IMR-90 (cell line): Measurements from ENCODE around the gene RAB4B. TPM values are rescaled to one million over a fixed set of nuclear protein-coding genes. Genes with fewer than 3 reads are reported as not detected.
"Not testable (repeated sequence)": the region's sequence is repeated elsewhere in the genome, so short reads cannot be mapped to it uniquely, and the experiment has no call there.

Experiments used
- ATAC-seq: fragments of 200-7000 bp; cut with Tn5 transposase; 2 replicates; pipeline ENCODE4 v1.9.1; 2020; ENCODE audit warnings: low read depth, mild to moderate bottlenecking, moderate library complexity
- BruUV-seq: library from RNA; stranded (reverse); fragments of 400-500 nt; replicated peaks from 2 replicates; lab custom pipeline; 2021; lab: Mats Ljungman, UMichigan
- CTCF ChIA-PET: fragments of 300-600 bp; formaldehyde crosslinking; extraction: SDS; loops from one replicate; lab custom pipeline; 2021; ENCODE audit warnings: antibody characterized with exemption; lab: Yijun Ruan, JAX
- POLR2A ChIA-PET: fragments of 300-600 bp; sonication (Branson Sonifier 250); formaldehyde crosslinking; loops from one replicate; lab custom pipeline; 2022; ENCODE audit warnings: antibody characterized with exemption; ENCODE audit not compliant: unreplicated experiment; lab: Charles Lee
- DNase-seq: peaks from one replicate; pipeline ENCODE4 v3.0.0; 2013
- H2AFZ ChIP-seq: replicated peaks from 2 replicates; pipeline ENCODE3; 2013; ENCODE audit warnings: low read length, mild to moderate bottlenecking; ENCODE audit not compliant: poor library complexity
- H2AK5ac ChIP-seq: 2 replicates; pipeline ENCODE4 v1.6.1; 2013; ENCODE audit warnings: low read depth, low read length, inconsistent platforms
- H2AK9ac ChIP-seq: replicated peaks from 2 replicates; pipeline ENCODE3; 2013; ENCODE audit warnings: mild to moderate bottlenecking, low read depth, low read length, moderate library complexity; ENCODE audit not compliant: poor library complexity
- H2BK120ac ChIP-seq: 2 replicates; pipeline ENCODE4 v1.6.1; 2013; ENCODE audit warnings: low read depth, low read length, inconsistent platforms
- H2BK15ac ChIP-seq: 3 replicates; pipeline ENCODE4 v1.6.1; 2013; ENCODE audit warnings: low read depth, low read length, inconsistent platforms
- H2BK20ac ChIP-seq: 2 replicates; pipeline ENCODE4 v1.6.1; 2013; ENCODE audit warnings: low read depth, mild to moderate bottlenecking, inconsistent platforms, low read length, moderate library complexity
- H2BK5ac ChIP-seq: 2 replicates; pipeline ENCODE4 v1.6.1; 2013; ENCODE audit warnings: mild to moderate bottlenecking, low read depth, low read length, inconsistent platforms; ENCODE audit not compliant: poor library complexity, severe bottlenecking
- H3K14ac ChIP-seq: replicated peaks from 2 replicates; pipeline ENCODE4 v1.6.1; 2013; ENCODE audit warnings: low read depth, low read length, inconsistent platforms
- H3K18ac ChIP-seq: 2 replicates; pipeline ENCODE4 v1.6.1; 2013; ENCODE audit warnings: low read depth, low read length, control low read depth
- H3K23ac ChIP-seq: 2 replicates; pipeline ENCODE4 v1.6.1; 2013; ENCODE audit warnings: low read depth, low read length, inconsistent platforms
- H3K27ac ChIP-seq: 2 replicates; pipeline ENCODE4 v1.5.1; 2013; ENCODE audit warnings: mild to moderate bottlenecking, control low read depth, low read length; ENCODE audit not compliant: insufficient read depth
- H3K27me3 ChIP-seq: 2 replicates; pipeline ENCODE4 v1.6.1; 2013; ENCODE audit warnings: low read length; ENCODE audit not compliant: control insufficient read depth, insufficient read depth
- H3K36me3 ChIP-seq: 2 replicates; pipeline ENCODE4 v1.6.1; 2013; ENCODE audit warnings: low read length, mixed read lengths; ENCODE audit not compliant: control insufficient read depth, insufficient read depth
- H3K4ac ChIP-seq: 2 replicates; pipeline ENCODE4 v1.6.1; 2013; ENCODE audit warnings: low read depth, low read length, inconsistent platforms
- H3K4me1 ChIP-seq: 2 replicates; pipeline ENCODE4 v1.6.1; 2013; ENCODE audit warnings: low read length, mixed read lengths; ENCODE audit not compliant: control insufficient read depth, insufficient read depth
- H3K4me2 ChIP-seq: 2 replicates; pipeline ENCODE4 v1.6.1; 2013; ENCODE audit warnings: low read depth, mild to moderate bottlenecking, control low read depth, low read length, moderate library complexity
- H3K4me3 ChIP-seq: 2 replicates; pipeline ENCODE4 v1.5.1; 2013; ENCODE audit warnings: low read depth, mild to moderate bottlenecking, control low read depth, low read length, moderate library complexity; ENCODE audit not compliant: insufficient read depth
- H3K56ac ChIP-seq: 2 replicates; pipeline ENCODE4 v1.6.1; 2013; ENCODE audit warnings: low read length, inconsistent platforms; ENCODE audit not compliant: insufficient read depth; ENCODE audit errors: extremely low read depth
- H3K79me1 ChIP-seq, 2 experiments: 2 replicates each; pipeline ENCODE4 v1.6.1; 2013; ENCODE audit warnings: low read length in 2 of 2, inconsistent platforms in 1 of 2, low read depth in 1 of 2
- H3K9ac ChIP-seq: 2 replicates; pipeline ENCODE4 v1.6.1; 2013; ENCODE audit warnings: low read depth, low read length, control low read depth
- H3K9me1 ChIP-seq: 2 replicates; pipeline ENCODE4 v1.6.1; 2013; ENCODE audit warnings: low read length, inconsistent platforms; ENCODE audit not compliant: insufficient read depth
- H3K9me3 ChIP-seq: 2 replicates; pipeline ENCODE4 v1.6.1; 2013; ENCODE audit warnings: low read length; ENCODE audit not compliant: control insufficient read depth, insufficient read depth
- H4K20me1 ChIP-seq: 2 replicates; pipeline ENCODE4 v1.6.1; 2013; ENCODE audit warnings: low read length, inconsistent platforms; ENCODE audit not compliant: insufficient read depth
- H4K5ac ChIP-seq: 2 replicates; pipeline ENCODE4 v1.6.1; 2013; ENCODE audit warnings: mild to moderate bottlenecking, low read depth, low read length, control low read depth
- H4K8ac ChIP-seq, 2 experiments: 2 replicates each; pipeline ENCODE4 v1.6.1; 2013; ENCODE audit warnings: low read depth in 2 of 2, low read length in 2 of 2, control low read depth in 1 of 2, inconsistent platforms in 1 of 2
- H4K91ac ChIP-seq: 2 replicates; pipeline ENCODE4 v1.6.1; 2013; ENCODE audit warnings: low read depth, low read length, inconsistent platforms; ENCODE audit not compliant: insufficient read depth
- WGBS, 2 experiments: methylation state at CpG; one replicate each; pipeline versions ENCODE4 v1.1.5 to v1.1.7; 2013; ENCODE audit warnings: missing lambda C conversion rate in 2 of 2; ENCODE audit not compliant: insufficient read length in 1 of 2; ENCODE audit errors: extremely low coverage in 2 of 2; 5-methylcytosine and 5-hydroxymethylcytosine counted together
- dilution Hi-C: fragments of 300-500 bp; cut with HindIII; formaldehyde crosslinking; loops from one replicate; pipeline ENCODE4 v1.14.3; 2018; ENCODE audit warnings: low sequenced_read_pairs; ENCODE audit not compliant: unreplicated experiment
- in situ Hi-C: fragments of 300-500 bp; cut with MboI; formaldehyde crosslinking; loops from 3 replicates; pipeline ENCODE4 v1.14.3; 2019; ENCODE audit warnings: low sequenced_read_pairs, inconsistent platforms, mixed read lengths
- intact Hi-C: fragments of 100-400 bp; cut with micrococcal nuclease; formaldehyde crosslinking; loops from 2 replicates; pipeline ENCODE4 v1.10.0; 2022
- polyA plus RNA-seq, 3 experiments: library from polyadenylated mRNA; depleted of rRNA; stranded (reverse); fragments of >200 nt; gene quantifications; 2 replicates each; pipeline ENCODE4 v1.2.3, GENCODE V29; 2012; ENCODE audit warnings: low replicate concordance in 1 of 3
- total RNA-seq: library from RNA; depleted of rRNA; stranded (reverse); fragments of >200 nt; gene quantifications from 2 replicates; pipeline ENCODE4 v1.2.3, GENCODE V29; 2012; rRNA removed

RAB4B gene
- total and polyA plus RNA-seq, 2 of the 4 experiments (the other 2 are of a cell fraction), result 7.9 to 21.4 TPM

DNA sequence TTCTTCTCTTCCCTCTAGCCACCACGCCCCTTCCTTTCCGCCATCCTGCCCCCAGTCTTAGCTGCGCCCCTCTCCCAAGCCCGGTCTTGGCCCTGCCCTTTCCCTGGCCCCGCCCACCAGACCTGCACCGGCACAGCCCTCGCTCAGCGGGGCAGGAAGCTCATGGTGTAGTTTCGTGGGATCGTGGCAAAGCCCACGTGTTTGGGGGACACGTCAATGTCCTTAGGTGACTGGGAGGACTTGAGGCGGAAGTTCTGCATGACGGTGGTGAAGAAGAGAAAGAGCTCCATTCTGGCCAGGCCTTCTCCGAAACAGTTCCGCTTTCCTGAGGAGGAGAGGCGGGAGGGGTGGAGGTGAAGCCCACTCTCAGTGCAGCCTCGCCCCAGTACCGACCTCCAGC lies 65.6 kb downstream of the RAB4B start:
- H2BK20ac ChIP-seq, intact Hi-C loops, H3K18ac ChIP-seq, H3K4me3 ChIP-seq, H2AK5ac ChIP-seq, H4K8ac ChIP-seq, H2BK15ac ChIP-seq, DNase-seq, H3K4ac ChIP-seq, dilution Hi-C loops, H3K27ac ChIP-seq, H3K36me3 ChIP-seq, H3K27me3 ChIP-seq, H4K20me1 ChIP-seq, H2BK120ac ChIP-seq, H3K9me3 ChIP-seq, H2AFZ ChIP-seq, H3K9me1 ChIP-seq, H4K91ac ChIP-seq, H3K23ac ChIP-seq, H2BK5ac ChIP-seq, H4K5ac ChIP-seq, CTCF ChIA-PET, H3K56ac ChIP-seq, BruUV-seq, H3K4me2 ChIP-seq, in situ Hi-C loops, H3K14ac ChIP-seq, H3K79me1 ChIP-seq, H3K4me1 ChIP-seq, POLR2A ChIA-PET, H2AK9ac ChIP-seq, H3K9ac ChIP-seq: not testable (repeated sequence)
- peak; percentile 55; the same call in 1 of the 2 replicates for ATAC-seq
- no CpG with 5 or more reads among the region's 19 CpGs for WGBS, 2 experiments

Other genes starting within 250 kb of the RAB4B start
- 15.6 and 16.1 TPM in 2 replicates for gene SHKBP1, start 201.4 kb upstream of the RAB4B start, total RNA-seq
- gene SHKBP1, start 201.4 kb upstream of the RAB4B start, polyA plus RNA-seq (2012; rRNA removed), result 94.0 and 108 TPM in 2 replicates
- gene LTBP4, start 176.9 kb upstream of the RAB4B start, total RNA-seq, result 4.4 and 14.7 TPM in 2 replicates
- gene LTBP4, start 176.9 kb upstream of the RAB4B start, polyA plus RNA-seq (2012; rRNA removed), result 61.6 and 70.3 TPM in 2 replicates
- 6.3 and 6.9 TPM in 2 replicates for gene NUMBL, start 87.6 kb upstream of the RAB4B start, total RNA-seq
- gene NUMBL, start 87.6 kb upstream of the RAB4B start, polyA plus RNA-seq (2012; rRNA removed), result 29.0 and 29.8 TPM in 2 replicates
- gene COQ8B, start 61.4 kb upstream of the RAB4B start, total RNA-seq, result 14.2 and 14.9 TPM in 2 replicates
- 23.2 and 23.5 TPM in 2 replicates for gene COQ8B, start 61.4 kb upstream of the RAB4B start, polyA plus RNA-seq (2012; rRNA removed)
- gene ITPKC, start 61.1 kb upstream of the RAB4B start, total RNA-seq, result 7.7 and 8.6 TPM in 2 replicates
- gene ITPKC, start 61.1 kb upstream of the RAB4B start, polyA plus RNA-seq (2012; rRNA removed), result 8.6 and 9.4 TPM in 2 replicates
- 0.28 and 0.54 TPM in 2 replicates for gene ACTMAP, start 27.8 kb upstream of the RAB4B start, total RNA-seq
- 4.9 and 5.4 TPM in 2 replicates for gene ACTMAP, start 27.8 kb upstream of the RAB4B start, polyA plus RNA-seq (2012; rRNA removed)
- 28.3 and 30.3 TPM in 2 replicates for gene SNRPA, start 27.0 kb upstream of the RAB4B start, total RNA-seq
- gene SNRPA, start 27.0 kb upstream of the RAB4B start, polyA plus RNA-seq (2012; rRNA removed), result 81.3 and 158 TPM in 2 replicates
- not detected in 2 replicates for gene MIA, start 2.7 kb upstream of the RAB4B start, total RNA-seq
- 0.44 TPM in 1 of 2 replicates, not detected in the other for gene MIA, start 2.7 kb upstream of the RAB4B start, polyA plus RNA-seq (2012; rRNA removed)
- 50.5 and 54.1 TPM in 2 replicates for gene EGLN2, start 20.9 kb downstream of the RAB4B start, total RNA-seq
- 60.2 and 62.7 TPM in 2 replicates for gene EGLN2, start 20.9 kb downstream of the RAB4B start, polyA plus RNA-seq (2012; rRNA removed)
- not detected in 2 replicates for gene CYP2A6, start 72.2 kb downstream of the RAB4B start, total RNA-seq
- not detected in 2 replicates for gene CYP2A6, start 72.2 kb downstream of the RAB4B start, polyA plus RNA-seq (2012; rRNA removed)
- gene CYP2A7, start 104.0 kb downstream of the RAB4B start, total RNA-seq, result not detected in 2 replicates
- gene CYP2A7, start 104.0 kb downstream of the RAB4B start, polyA plus RNA-seq (2012; rRNA removed), result not detected in 2 replicates
- gene CYP2B6, start 213.0 kb downstream of the RAB4B start, total RNA-seq, result not detected in 2 replicates
- not detected in 2 replicates for gene CYP2B6, start 213.0 kb downstream of the RAB4B start, polyA plus RNA-seq (2012; rRNA removed)